Gastrocnemius medialis (tissue), 4 donors: ENCODE measurements around the gene SRSF9. TPM values are rescaled to one million over a fixed set of nuclear protein-coding genes. Genes with fewer than 3 reads are reported as not detected.

Source experiments
- ATAC-seq, 2 donors: fragments of 150-250 bp; one replicate each; pipeline ENCODE4 v1.9.1; 2016
- DNase-seq, 2 donors: peaks; one replicate each; pipeline ENCODE4 v3.0.0-alpha.2; 2019
- H3K27ac ChIP-seq, 4 donors: fragments of 200-600 bp; sonication (generic); 1 replicate in 1 of 4; 2 replicates in 3 of 4; pipeline ENCODE4 v1.5.1; 2016 to 2018; ENCODE audit warnings: mild to moderate bottlenecking in 2 of 4, moderate library complexity in 1 of 4
- H3K27me3 ChIP-seq, 3 donors: fragments of 200-600 bp; sonication (generic) in 2 of 3; 1 replicate in 1 of 3; 2 replicates in 2 of 3; pipeline versions ENCODE4 v1.5.1 to v1.6.0; 2016 to 2019; ENCODE audit warnings: mild to moderate bottlenecking in 1 of 3, moderate library complexity in 1 of 3
- H3K36me3 ChIP-seq, 2 donors: fragments of 200-600 bp; sonication (generic) in 1 of 2; one replicate each; pipeline ENCODE4 v1.5.1; 2017 to 2018
- H3K4me1 ChIP-seq, 2 donors: fragments of 200-600 bp; sonication (generic) in 1 of 2; one replicate each; pipeline ENCODE4 v1.5.1; 2016 to 2017; ENCODE audit warnings: mild to moderate bottlenecking in 2 of 2
- H3K4me3 ChIP-seq, 4 donors: fragments of 200-600 bp; sonication (generic) in 3 of 4; 1 replicate in 1 of 4; 2 replicates in 3 of 4; pipeline ENCODE4 v1.5.1; 2016 to 2019; ENCODE audit warnings: mild to moderate bottlenecking in 2 of 4
- H3K9me3 ChIP-seq, 3 donors: fragments of 200-600 bp; sonication (generic) in 2 of 3; 1 replicate in 1 of 3; 2 replicates in 2 of 3; pipeline ENCODE4 v1.5.1; 2016 to 2019
- POLR2A ChIP-seq, 2 donors: fragments of 450-650 bp; IDR thresholded peaks; one replicate each; pipeline ENCODE4 v1.6.1; 2017; ENCODE audit warnings: antibody characterized with exemption in 2 of 2, mild to moderate bottlenecking in 2 of 2, moderate library complexity in 2 of 2
- in situ Hi-C, 4 donors: fragments of 200-750 bp; cut with MboI; loops; one replicate each; pipeline versions ENCODE4 v1.15.0 to v1.8.0; 2017; ENCODE audit warnings: low sequenced_read_pairs in 4 of 4
- intact Hi-C: fragments of 100-400 bp; cut with DNase I; formaldehyde crosslinking; loops from one replicate; pipeline ENCODE4 v1.15.1; 2023; ENCODE audit warnings: low total_unique reads
- total RNA-seq, 4 donors: library from RNA; depleted of rRNA; stranded (reverse); fragments of >200 nt; gene quantifications; one replicate each; pipeline versions ENCODE4 v1.1.0 to v1.2.3, GENCODE V29; 2016
- TF ChIP-seq, protein P1 (sequence below), 5 experiments: fragments of 450-650 bp in 3 of 5; fragments of 200-600 bp in 2 of 5; sonication (generic) in 2 of 5; IDR thresholded peaks in 4 of 5; conservative IDR thresholded peaks in 1 of 5; 1 replicate in 4 of 5; 2 replicates in 1 of 5; pipeline ENCODE4 v1.5.1; 2016 to 2019; ENCODE audit warnings: antibody characterized with exemption in 5 of 5, mild to moderate bottlenecking in 3 of 5, moderate library complexity in 3 of 5

The SRSF9 gene
- total RNA-seq, 4 donors from 2014 or later, result 13.5 to 18.6 (median 16.0) TPM

DNA sequence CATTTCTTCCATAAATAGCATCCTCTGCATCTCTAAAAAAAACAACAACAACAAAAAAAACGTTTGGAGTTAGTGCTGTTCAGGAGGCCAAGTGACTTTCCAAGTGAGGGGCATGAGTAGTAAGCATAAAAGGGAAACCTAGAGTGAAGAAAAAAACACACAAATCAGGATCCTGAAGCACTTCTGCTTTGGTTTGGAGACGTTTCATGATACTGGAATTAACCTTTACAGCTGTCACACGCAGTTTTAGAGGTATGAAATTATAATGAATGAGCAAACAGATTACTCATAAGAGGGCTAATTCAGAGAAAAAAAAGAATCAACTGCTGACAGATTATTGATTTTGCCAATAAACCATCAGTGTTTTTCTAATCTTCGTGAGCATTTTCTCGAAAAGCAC lies 3.8 kb downstream of the SRSF9 start:
- no peaks in the 10 kb centered on the region for H3K9me3 ChIP-seq
- peaks cover 0 to 50% of the 10 kb centered on the region in 2 donors for H3K36me3 ChIP-seq
- peaks cover 15 to 20% of the 10 kb centered on the region in 2 donors for H3K4me1 ChIP-seq
- H3K27me3 ChIP-seq, result no peaks in the 10 kb centered on the region
- no peak overlapping the region for H3K4me3 ChIP-seq
- no peak for ATAC-seq
- in situ Hi-C loops (no loop called here), intact Hi-C loops (no loop called here)
- H3K27ac ChIP-seq, result no peak overlapping the region
- DNase-seq, result no peak
- TF ChIP-seq POLR2A (IDR thresholded peaks at IDR 0.05), result no peak
- TF ChIP-seq, protein P1, sequence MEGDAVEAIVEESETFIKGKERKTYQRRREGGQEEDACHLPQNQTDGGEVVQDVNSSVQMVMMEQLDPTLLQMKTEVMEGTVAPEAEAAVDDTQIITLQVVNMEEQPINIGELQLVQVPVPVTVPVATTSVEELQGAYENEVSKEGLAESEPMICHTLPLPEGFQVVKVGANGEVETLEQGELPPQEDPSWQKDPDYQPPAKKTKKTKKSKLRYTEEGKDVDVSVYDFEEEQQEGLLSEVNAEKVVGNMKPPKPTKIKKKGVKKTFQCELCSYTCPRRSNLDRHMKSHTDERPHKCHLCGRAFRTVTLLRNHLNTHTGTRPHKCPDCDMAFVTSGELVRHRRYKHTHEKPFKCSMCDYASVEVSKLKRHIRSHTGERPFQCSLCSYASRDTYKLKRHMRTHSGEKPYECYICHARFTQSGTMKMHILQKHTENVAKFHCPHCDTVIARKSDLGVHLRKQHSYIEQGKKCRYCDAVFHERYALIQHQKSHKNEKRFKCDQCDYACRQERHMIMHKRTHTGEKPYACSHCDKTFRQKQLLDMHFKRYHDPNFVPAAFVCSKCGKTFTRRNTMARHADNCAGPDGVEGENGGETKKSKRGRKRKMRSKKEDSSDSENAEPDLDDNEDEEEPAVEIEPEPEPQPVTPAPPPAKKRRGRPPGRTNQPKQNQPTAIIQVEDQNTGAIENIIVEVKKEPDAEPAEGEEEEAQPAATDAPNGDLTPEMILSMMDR (IDR thresholded peaks at IDR 0.05 in 4 of 5, conservative IDR thresholded peaks at IDR 0.05 in 1 of 5), result no peak

DNA sequence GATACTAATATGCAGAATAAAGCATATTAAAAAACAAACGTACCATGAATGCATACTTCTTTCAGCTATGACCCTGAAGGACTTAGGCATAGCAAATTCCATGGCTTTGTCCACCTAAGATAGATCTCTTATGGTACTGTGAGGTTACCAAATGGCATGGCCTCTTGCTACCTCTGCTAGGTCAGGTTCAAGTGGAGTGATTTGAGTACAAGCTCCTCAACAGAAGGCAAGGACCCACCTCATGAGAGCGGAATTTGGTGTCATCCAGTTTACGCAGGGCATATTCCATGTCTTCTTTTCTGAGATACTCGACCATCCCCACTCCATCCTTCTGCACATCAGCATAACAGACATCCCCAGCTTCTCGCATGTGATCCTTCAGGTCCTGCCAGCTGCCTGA lies 5.8 kb downstream of the SRSF9 start:
- Histone ChIP-seq H3K4me3 (no peak overlapping the region), H3K27ac (no peak overlapping the region), H3K27me3 (no peaks in the 10 kb centered on the region), H3K9me3 (no peaks in the 10 kb centered on the region), H3K36me3 (peaks cover 0 to 69% of the 10 kb centered on the region in 2 donors), H3K4me1 (peaks cover 8 to 13% of the 10 kb centered on the region in 2 donors)
- no peak for ATAC-seq
- intact Hi-C loops (no loop called here), in situ Hi-C loops (no loop called here)
- DNase-seq, result no peak
- TF ChIP-seq POLR2A (IDR thresholded peaks at IDR 0.05), result no peak

DNA sequence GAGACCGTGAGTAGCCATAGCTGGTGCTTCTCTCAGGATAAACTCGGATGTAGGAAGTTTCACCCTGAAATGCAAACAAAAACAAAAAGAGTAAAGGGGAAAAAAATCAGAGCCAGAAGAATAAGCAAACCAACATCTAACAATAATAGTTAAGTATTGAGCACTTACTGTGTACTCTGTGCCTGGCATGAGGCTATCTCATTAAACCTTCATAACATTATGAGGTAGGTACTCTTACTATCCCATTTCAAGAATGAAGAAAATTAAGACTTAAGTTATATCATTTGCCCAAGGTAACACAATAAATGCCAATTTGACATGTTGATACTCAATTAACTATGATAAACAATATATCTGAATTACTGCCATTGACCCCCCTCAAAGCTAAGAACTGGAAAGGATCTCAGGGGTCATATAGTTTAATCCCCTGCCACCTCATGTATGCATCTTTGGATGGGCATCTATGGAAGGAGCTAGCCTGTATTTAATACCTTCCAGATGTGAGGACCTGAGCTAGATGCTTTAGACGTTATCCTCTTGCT lies 7.4 kb downstream of the SRSF9 start:
- ATAC-seq (no peak), DNase-seq (no peak)
- Histone ChIP-seq H3K27ac (no peak overlapping the region), H3K4me1 (peaks cover 0 to 13% of the 10 kb centered on the region in 2 donors), H3K4me3 (no peak overlapping the region), H3K27me3 (no peaks in the 10 kb centered on the region), H3K9me3 (no peaks in the 10 kb centered on the region), H3K36me3 (peaks cover 0 to 85% of the 10 kb centered on the region in 2 donors)
- TF ChIP-seq, protein P1 (IDR thresholded peaks at IDR 0.05 in 4 of 5, conservative IDR thresholded peaks at IDR 0.05 in 1 of 5), result no peak
- TF ChIP-seq POLR2A (IDR thresholded peaks at IDR 0.05), result no peak
- in situ Hi-C loops (no loop called here), intact Hi-C loops (no loop called here)

DNA sequence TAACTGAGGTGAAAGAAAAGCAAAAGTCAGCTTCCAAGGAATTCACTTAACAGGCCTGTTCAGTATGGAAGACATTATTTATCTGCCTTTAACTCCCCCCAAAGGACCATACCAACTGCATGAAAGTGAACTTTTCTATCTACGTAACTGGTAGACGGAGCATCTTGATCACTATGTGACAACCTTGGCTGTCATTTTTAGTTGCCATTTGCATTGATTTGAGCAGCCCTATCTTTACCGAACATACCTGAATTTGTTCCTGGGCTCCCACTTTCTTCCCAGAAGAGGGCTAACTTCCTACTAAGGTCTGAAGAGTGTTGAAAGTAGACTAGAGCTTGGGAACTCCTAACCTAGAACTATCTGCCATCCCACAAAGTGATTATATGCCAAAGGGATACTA lies 9.4 kb downstream of the SRSF9 start:
- Histone ChIP-seq H3K27ac (no peak overlapping the region), H3K9me3 (no peaks in the 10 kb centered on the region), H3K27me3 (no peaks in the 10 kb centered on the region), H3K36me3 (peaks cover 0 to 96% of the 10 kb centered on the region in 2 donors), H3K4me1 (no peaks in the 10 kb centered on the region), H3K4me3 (no peak overlapping the region)
- TF ChIP-seq, protein P1 (IDR thresholded peaks at IDR 0.05 in 4 of 5, conservative IDR thresholded peaks at IDR 0.05 in 1 of 5), result no peak
- no peak for TF ChIP-seq POLR2A (IDR thresholded peaks at IDR 0.05)
- DNase-seq (no peak), ATAC-seq (no peak)
- intact Hi-C loops (no loop called here), in situ Hi-C loops (no loop called here)

DNA sequence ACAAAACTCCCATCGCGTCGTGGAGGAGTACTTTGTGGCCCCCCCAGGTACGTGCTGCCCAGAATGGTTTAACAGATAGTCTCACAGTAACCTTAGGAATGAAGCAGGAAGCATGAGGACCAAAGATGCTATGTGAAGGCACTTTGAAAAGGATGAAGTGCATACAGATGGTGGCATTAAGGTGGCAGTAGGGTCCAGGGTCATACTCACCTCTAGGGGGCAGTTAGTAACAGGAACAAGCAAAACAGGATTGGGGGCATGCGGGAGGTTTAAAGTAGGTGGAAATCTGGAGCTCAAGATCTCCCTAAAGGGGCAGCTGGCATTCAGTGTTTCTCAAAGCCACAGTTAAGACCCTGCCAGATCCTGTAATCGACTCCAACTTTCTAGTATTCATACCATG lies 12.4 kb downstream of the SRSF9 start:
- no peaks in the 10 kb centered on the region for H3K4me1 ChIP-seq
- no peaks in the 10 kb centered on the region for H3K9me3 ChIP-seq
- ATAC-seq (no peak), DNase-seq (no peak)
- no peak overlapping the region for H3K27ac ChIP-seq
- H3K36me3 ChIP-seq, result peaks cover 0 to 83% of the 10 kb centered on the region in 2 donors
- TF ChIP-seq POLR2A (IDR thresholded peaks at IDR 0.05), result no peak
- TF ChIP-seq, protein P1 (IDR thresholded peaks at IDR 0.05 in 4 of 5, conservative IDR thresholded peaks at IDR 0.05 in 1 of 5), result no peak
- H3K4me3 ChIP-seq, result no peak overlapping the region
- intact Hi-C loops, result no loop called here
- H3K27me3 ChIP-seq, result no peaks in the 10 kb centered on the region
- in situ Hi-C loops, result no loop called here
